GM13976 (cell line): ENCODE measurements around the gene SLK.

Experiments used
- DNase-seq: peaks from one replicate; pipeline ENCODE4 v3.0.0; 2012; ENCODE audit warnings: low spot score
- in situ Hi-C: fragments of 300-500 bp; cut with MboI; formaldehyde crosslinking; loops from one replicate; pipeline ENCODE4 v1.12.0; 2022; ENCODE audit warnings: low sequenced_read_pairs, mixed read lengths, inconsistent platforms; ENCODE audit not compliant: unreplicated experiment
- TF ChIP-seq, protein P1 (sequence below): IDR thresholded peaks from 2 replicates; pipeline ENCODE4 v1.5.1; 2012; ENCODE audit warnings: borderline replicate concordance, mild to moderate bottlenecking; ENCODE audit not compliant: insufficient read depth; ENCODE audit errors: extremely low read depth, missing control alignments, control extremely low read depth

Gene SLK

DNA sequence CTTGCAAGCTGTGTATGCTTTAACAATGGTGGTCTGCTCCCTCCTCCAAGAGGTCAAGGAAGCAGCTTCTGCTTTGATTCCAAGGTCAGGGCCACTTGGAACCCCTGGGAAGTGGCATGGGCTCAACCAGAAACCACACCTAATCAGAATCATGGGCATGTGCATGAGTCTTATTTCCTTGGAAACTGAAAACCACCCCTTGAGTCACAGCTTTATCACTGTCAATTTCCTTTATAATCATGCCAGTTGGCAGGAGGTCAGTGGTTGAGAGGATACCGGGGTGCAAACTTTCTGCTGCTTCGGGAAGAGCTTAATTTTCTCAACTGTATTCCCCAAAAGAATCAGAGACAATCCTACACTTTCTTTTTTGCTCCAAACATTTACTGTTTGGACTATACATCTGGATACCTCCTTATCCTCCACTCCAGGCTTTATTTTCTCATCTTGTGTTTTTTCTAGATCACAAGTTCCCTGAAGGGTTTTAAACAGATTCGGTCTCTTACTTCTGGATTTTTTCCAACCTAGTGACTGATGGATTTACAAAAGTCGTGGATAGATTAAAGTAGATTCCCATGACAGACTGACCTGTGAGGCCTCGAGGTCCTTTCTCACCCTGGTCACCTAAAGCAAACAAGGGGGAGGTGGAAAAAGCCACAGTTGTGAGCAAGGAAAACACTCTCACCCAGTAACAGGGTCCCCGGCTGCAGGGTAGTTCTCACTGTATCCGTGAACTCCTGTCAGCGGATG, 82.7 kb downstream of the SLK start:
- in situ Hi-C loops: no loop called here
- TF ChIP-seq, protein P1, sequence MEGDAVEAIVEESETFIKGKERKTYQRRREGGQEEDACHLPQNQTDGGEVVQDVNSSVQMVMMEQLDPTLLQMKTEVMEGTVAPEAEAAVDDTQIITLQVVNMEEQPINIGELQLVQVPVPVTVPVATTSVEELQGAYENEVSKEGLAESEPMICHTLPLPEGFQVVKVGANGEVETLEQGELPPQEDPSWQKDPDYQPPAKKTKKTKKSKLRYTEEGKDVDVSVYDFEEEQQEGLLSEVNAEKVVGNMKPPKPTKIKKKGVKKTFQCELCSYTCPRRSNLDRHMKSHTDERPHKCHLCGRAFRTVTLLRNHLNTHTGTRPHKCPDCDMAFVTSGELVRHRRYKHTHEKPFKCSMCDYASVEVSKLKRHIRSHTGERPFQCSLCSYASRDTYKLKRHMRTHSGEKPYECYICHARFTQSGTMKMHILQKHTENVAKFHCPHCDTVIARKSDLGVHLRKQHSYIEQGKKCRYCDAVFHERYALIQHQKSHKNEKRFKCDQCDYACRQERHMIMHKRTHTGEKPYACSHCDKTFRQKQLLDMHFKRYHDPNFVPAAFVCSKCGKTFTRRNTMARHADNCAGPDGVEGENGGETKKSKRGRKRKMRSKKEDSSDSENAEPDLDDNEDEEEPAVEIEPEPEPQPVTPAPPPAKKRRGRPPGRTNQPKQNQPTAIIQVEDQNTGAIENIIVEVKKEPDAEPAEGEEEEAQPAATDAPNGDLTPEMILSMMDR: no peak
- no peak for DNase-seq

DNA sequence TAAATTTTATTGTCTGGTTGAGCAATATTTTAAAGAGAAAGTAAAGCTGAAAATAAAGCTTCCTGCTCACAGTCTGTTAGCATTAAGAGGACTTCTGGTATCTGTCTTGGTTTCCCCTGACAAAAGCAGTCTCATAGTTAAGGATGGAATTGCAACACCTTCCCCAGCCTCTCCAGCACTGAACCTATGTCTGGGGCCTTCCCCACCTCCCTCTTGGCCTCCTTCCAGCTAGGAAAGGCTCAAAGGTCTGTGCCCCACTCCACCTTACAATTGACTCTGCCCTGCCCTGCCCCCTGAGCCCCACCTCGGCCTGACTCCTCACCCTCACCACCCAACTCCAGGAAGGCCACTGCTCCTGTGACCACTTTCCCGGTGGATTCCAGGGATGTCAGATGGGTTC, 85.5 kb downstream of the SLK start:
- in situ Hi-C loops: no loop called here
- no peak for DNase-seq

DNA sequence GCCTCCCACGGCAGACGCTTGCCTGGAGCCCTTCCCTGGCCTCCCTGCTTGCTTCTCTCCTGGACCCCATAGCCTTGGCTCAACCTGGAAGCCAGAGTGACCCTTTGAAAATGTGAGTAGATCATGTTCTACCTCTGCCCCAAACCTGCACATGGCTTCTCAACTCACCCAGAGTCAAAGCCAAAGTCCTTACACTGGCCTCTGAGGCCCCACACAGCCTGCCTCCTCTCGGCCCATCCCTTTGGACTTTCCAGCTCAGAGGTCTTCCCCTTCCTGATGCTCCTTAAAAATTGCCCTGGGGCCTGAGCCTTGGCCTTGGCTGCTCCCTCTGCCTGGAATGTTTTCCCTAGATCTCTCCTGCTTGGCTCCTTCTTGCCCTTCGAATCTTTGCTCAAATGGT, 86.3 kb downstream of the SLK start:
- no peak for DNase-seq
- in situ Hi-C loops: no loop called here
- TF ChIP-seq, protein P1: no peak

More for the DNA sequence above, 85.5 kb downstream of the SLK start:
- TF ChIP-seq, protein P1: no peak

DNA sequence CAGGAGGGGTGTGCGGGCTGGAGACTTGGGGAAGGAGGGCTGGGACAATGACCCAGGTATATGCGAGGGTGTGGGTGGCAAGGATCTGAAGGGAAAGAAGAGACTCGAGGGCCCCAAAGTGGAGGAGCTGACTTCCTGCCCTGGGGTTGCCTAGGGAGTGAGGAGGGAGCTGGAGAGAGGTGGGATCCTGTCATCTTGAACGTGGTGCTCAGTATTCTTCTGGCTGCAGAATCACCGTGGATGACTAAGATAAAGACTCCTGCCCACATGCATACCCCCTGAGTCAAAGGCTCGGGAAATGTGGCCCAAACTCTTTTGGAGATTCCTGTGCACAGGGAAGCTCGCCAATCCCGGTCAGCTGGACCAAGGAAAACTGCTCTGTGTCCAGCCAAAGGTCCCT, 87.5 kb downstream of the SLK start:
- no peak for DNase-seq
- TF ChIP-seq, protein P1: no peak
- in situ Hi-C loops: no loop called here

DNA sequence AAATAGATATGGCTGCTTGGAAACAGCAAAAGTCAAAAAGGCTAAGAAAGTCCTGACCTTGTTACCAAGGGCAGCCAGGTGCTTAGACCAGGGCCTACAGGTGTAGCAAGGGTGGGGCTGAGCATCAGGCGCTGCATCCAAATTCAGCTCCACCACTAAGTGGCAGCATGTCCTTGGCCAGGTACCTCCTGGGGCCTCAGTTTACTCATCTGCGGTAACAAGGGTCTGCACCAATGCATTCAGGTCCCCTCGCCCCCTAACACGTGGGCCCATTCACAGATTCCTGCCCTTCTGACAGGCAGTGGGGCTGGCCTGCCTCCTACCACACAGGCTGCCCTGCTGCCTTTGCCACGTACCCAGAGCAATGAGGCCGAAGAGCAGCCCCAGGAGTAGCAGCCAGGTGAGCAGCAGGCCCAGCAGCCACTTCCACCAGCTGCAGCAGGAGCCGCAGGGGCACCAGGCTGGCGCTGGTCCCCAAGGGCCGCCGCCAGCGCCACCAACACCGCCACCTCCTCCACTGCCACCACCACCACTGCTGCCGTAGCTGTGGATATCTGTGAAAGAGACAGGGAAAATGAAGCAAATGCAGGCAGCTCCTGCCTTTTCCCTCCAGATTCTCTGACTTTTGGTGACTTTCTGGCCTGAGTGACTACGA, 89.8 kb downstream of the SLK start:
- TF ChIP-seq, protein P1: no peak
- DNase-seq: no peak
- in situ Hi-C loops: no loop called here

DNA sequence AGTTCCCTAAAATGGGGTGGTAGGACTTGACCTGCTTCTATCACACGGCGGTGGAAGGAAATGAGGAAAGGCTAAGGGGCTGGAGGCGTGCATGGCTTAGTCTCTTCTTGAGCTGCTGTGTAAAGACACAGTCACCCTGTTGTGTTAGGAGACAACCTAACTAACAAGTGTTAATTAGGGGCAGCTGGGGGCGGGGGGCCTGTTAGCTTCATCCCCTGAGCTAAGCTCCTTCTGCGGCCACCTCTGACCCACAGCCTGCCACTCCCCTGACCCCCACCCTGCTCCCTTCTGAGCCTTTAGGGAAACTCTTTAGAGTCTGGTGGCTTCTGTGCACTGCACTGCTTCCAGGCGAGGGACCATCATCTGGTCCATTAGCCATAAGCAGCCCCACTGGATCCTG, 90.8 kb downstream of the SLK start:
- DNase-seq: no peak
- TF ChIP-seq, protein P1: no peak
- in situ Hi-C loops: no loop called here
